Natural killer cell treated with Interleukin-12 subunit alpha and Interleukin-12 subunit beta and Interleukin-15 and Interleukin-18, amount 100 ng/mL, for 72 hours (primary cell): ENCODE data around the gene IL17C. TPM values are rescaled to one million over a fixed set of nuclear protein-coding genes. Genes with fewer than 3 reads are reported as not detected.

Experiments
- ATAC-seq, 2 donors: fragments of 150-1000 bp; cut with Tn5 transposase in 1 of 2; sonication (Bioruptor Pico), chemical (Tn5 transposase) in 1 of 2; 2 replicates each; pipeline ENCODE4 v1.10.0; 2021
- DNase-seq: peaks from one replicate; pipeline ENCODE4 v3.0.0; 2022; ENCODE audit warnings: low spot score
- H3K27ac Mint-ChIP-seq, 2 donors: 1 replicate in 1 of 2; 2 replicates in 1 of 2; pipeline ENCODE4 v1.8.0; 2022; ENCODE audit warnings: mixed read lengths in 2 of 2, mild to moderate bottlenecking in 1 of 2, moderate library complexity in 1 of 2
- H3K27me3 Mint-ChIP-seq, 2 donors: 1 replicate in 1 of 2; 2 replicates in 1 of 2; pipeline ENCODE4 v1.8.0; 2022; ENCODE audit warnings: mixed read lengths in 2 of 2
- H3K36me3 Mint-ChIP-seq: one replicate; pipeline ENCODE4 v1.8.0; 2022; ENCODE audit warnings: mixed read lengths
- H3K4me1 Mint-ChIP-seq, 2 donors: 1 replicate in 1 of 2; 2 replicates in 1 of 2; pipeline ENCODE4 v1.8.0; 2022; ENCODE audit warnings: low read depth in 2 of 2, mixed read lengths in 2 of 2, mild to moderate bottlenecking in 1 of 2
- H3K4me3 Mint-ChIP-seq: one replicate; pipeline ENCODE4 v1.8.0; 2022; ENCODE audit warnings: mixed read lengths
- H3K9me3 Mint-ChIP-seq: 2 replicates; pipeline ENCODE4 v1.8.0; 2022; ENCODE audit warnings: mixed read lengths
- total RNA-seq, 2 donors: library from RNA; stranded (reverse); gene quantifications; one replicate each; pipeline ENCODE4 v1.2.3, GENCODE V29; 2022

The IL17C gene
- total RNA-seq, result 1 to 10 TPM in 1 of 2 donors, under 1 TPM in 1; 0.64 to 1.0 TPM

DNA sequence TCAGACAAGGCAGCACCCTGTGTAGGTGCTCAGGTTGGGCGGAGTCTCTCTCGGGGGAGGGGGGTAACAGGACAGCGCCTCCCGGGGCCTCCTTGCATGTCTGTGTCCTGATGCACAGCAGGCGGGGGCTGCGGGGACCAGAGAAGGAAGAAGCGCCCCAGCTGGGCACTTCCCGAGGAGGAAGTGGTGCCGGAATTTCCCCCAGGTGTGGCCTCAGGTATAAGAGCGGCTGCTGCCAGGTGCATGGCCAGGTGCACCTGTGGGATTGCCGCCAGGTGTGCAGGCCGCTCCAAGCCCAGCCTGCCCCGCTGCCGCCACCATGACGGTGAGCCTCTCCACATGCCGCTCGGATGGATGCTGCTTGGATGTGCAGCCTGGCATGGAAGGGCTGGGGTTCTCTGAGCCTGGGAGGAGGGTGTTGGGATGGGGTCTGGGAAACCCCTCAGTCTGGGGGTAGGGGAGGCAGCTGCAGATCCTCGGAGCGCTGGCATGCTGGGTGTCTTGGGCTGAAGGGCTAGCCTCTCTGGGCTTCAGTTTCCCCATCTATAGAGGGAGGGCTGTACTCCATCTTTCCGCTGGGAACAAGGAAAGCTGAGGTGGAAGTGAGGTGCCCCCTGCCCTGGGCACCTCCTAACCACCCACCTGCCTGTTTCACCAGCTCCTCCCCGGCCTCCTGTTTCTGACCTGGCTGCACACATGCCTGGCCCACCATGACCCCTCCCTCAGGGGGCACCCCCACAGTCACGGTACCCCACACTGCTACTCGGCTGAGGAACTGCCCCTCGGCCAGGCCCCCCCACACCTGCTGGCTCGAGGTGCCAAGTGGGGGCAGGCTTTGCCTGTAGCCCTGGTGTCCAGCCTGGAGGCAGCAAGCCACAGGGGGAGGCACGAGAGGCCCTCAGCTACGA lies at the start of gene IL17C:
IL17C (plus strand) TSS at position 250 of the 908 bp plus-strand sequence; CDS start at position 320, 70 bp downstream.
- peak within 1 kb of the TSS; percentile 73 to 78 for H3K27ac Mint-ChIP-seq
- H3K9me3 Mint-ChIP-seq, result no peaks in the 10 kb centered on the region
- no peak for ATAC-seq
- H3K36me3 Mint-ChIP-seq, result no peaks in the 10 kb centered on the region
- no peak for DNase-seq
- peak within 1 kb of the TSS; percentile 55 for H3K4me3 Mint-ChIP-seq
- peaks cover 39 to 43% of the 10 kb centered on the region in 2 donors for H3K4me1 Mint-ChIP-seq
- H3K27me3 Mint-ChIP-seq, result peaks cover 0 to 6% of the 10 kb centered on the region in 2 donors

DNA sequence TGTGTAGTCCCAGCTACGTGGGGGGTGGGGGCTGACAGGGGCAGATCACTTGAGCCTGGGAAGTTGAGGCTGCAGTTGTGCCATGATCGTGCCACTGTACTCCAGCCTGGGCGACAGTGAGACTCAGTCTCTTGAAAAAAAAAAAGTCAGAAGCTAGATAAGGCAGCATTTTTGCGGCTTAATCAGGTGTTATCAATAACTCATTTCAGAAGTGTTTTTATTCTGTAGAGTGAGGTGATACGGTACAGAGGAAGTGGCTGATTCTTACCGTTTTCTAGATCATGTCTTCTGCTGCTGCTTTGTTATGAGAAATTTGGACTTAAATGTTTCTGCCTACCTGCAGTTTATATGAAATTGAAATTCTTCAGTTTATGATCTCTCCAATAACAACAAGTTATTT lies 49.6 kb upstream of the IL17C start:
- Mint-ChIP-seq H3K27ac (peak overlapping the region in 1 of 2 donors; percentile 59), H3K4me3 (no peak overlapping the region), H3K9me3 (no peaks in the 10 kb centered on the region), H3K4me1 (peaks cover 23 to 31% of the 10 kb centered on the region in 2 donors), H3K27me3 (no peaks in the 10 kb centered on the region), H3K36me3 (peaks cover 10% of the 10 kb centered on the region)
- DNase-seq (no peak), ATAC-seq (no peak)

GRCh38 chr16:88589441-88589840 lies 48.9 kb upstream of the IL17C start:
- no peak for DNase-seq
- Mint-ChIP-seq H3K27me3 (no peaks in the 10 kb centered on the region), H3K4me1 (peaks cover 22 to 31% of the 10 kb centered on the region in 2 donors), H3K9me3 (no peaks in the 10 kb centered on the region), H3K36me3 (peaks cover 10% of the 10 kb centered on the region), H3K27ac (peak overlapping the region in 1 of 2 donors; percentile 59), H3K4me3 (no peak overlapping the region)
- ATAC-seq, result no peak

DNA sequence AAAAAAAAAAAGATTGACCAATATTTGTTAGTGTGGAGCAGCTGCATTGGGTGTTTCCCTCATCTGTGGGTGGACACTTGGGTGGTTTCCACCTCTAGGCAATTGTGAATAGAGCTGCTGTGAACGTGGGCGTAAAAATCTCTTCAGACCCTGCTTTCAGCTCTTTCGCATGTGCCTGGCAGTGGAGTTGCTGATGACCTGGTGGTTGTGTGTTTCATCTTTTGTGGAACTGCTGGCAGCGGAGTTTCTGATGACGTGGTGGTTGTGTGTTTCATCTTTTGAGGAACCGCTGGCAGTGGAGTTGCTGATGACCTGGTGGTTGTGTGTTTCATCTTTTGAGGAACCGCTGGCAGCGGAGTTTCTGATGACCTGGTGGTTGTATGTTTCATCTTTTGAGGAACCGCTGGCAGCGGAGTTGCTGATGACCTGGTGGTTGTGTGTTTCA lies 46.8 kb upstream of the IL17C start:
- Mint-ChIP-seq H3K36me3 (peaks cover 10% of the 10 kb centered on the region), H3K9me3 (no peaks in the 10 kb centered on the region), H3K4me1 (peaks cover 18 to 22% of the 10 kb centered on the region in 2 donors), H3K27me3 (no peaks in the 10 kb centered on the region), H3K4me3 (no peak overlapping the region), H3K27ac (peak overlapping the region in 1 of 2 donors; percentile 58)
- DNase-seq (no peak), ATAC-seq (peak; percentile 53 to 62)

GRCh38 chr16:88593061-88593460 lies 45.3 kb upstream of the IL17C start:
- Mint-ChIP-seq H3K36me3 (peaks cover 10% of the 10 kb centered on the region), H3K27me3 (no peaks in the 10 kb centered on the region), H3K4me1 (peaks cover 18% of the 10 kb centered on the region in 2 donors), H3K9me3 (no peaks in the 10 kb centered on the region), H3K27ac (no peak overlapping the region), H3K4me3 (no peak overlapping the region)
- no peak for DNase-seq
- ATAC-seq, result no peak

GRCh38 chr16:88593489-88593888 lies 44.9 kb upstream of the IL17C start:
- H3K4me3 Mint-ChIP-seq, result no peak overlapping the region
- no peaks in the 10 kb centered on the region for H3K9me3 Mint-ChIP-seq
- H3K4me1 Mint-ChIP-seq, result peaks cover 14 to 18% of the 10 kb centered on the region in 2 donors
- no peaks in the 10 kb centered on the region for H3K27me3 Mint-ChIP-seq
- H3K36me3 Mint-ChIP-seq, result peaks cover 10% of the 10 kb centered on the region
- H3K27ac Mint-ChIP-seq, result no peak overlapping the region
- ATAC-seq (no peak), DNase-seq (no peak)

- peaks cover 13 to 18% of the 10 kb centered on the region in 2 donors for H3K4me1 Mint-ChIP-seq
- H3K36me3 Mint-ChIP-seq, result peaks cover 9% of the 10 kb centered on the region
- H3K27ac Mint-ChIP-seq, result no peak overlapping the region
- H3K9me3 Mint-ChIP-seq, result no peaks in the 10 kb centered on the region
- H3K27me3 Mint-ChIP-seq, result no peaks in the 10 kb centered on the region
- ATAC-seq (no peak), DNase-seq (no peak)
- H3K4me3 Mint-ChIP-seq, result no peak overlapping the region
Observed at GRCh38 chr16:88593910-88594309, 44.5 kb upstream of the IL17C start.

DNA sequence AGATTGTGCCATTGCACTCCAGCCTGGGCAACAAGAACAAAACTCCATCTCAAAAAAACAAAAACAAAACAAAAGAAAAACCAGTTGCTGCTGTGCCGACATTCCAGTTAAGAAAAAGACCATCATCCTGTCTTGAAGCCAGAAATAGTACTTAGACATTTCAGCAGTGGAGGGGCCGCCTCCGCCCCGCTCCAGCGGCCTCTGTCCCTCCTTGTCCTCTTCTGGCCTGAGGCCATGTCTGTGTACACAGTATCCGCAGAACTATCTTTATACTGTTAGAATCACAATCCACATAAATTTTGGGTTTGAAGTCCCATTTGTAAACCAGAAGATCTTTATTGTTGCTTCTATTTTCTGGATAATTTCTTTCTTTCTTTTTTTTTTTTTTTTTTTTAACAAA lies 43.3 kb upstream of the IL17C start:
- H3K4me1 Mint-ChIP-seq, result peaks cover 11 to 13% of the 10 kb centered on the region in 2 donors
- H3K27ac Mint-ChIP-seq, result no peak overlapping the region
- ATAC-seq (no peak), DNase-seq (no peak)
- no peaks in the 10 kb centered on the region for H3K9me3 Mint-ChIP-seq
- H3K27me3 Mint-ChIP-seq, result no peaks in the 10 kb centered on the region
- H3K36me3 Mint-ChIP-seq, result no peaks in the 10 kb centered on the region
- H3K4me3 Mint-ChIP-seq, result no peak overlapping the region

DNA sequence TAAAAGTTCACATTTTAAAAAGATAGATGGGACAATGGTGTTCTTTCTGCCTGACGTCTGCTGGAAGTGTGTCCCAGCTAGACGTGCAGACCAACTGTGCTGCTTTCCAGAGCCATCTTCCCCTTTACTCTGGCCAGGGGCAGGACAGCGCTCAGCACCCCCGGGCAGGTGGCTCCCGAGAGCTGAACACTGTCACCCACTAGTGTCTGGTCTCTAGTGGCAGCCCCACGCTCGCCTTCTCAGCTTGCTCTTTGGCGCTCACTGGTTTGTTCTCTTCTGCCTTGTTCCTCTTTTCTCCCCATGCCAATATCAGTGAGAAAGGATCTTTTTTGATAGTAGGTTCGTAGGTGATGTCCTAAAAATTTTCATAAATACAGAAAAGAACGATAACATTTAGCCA lies 42.5 kb upstream of the IL17C start:
- Mint-ChIP-seq H3K4me3 (no peak overlapping the region), H3K36me3 (no peaks in the 10 kb centered on the region), H3K9me3 (no peaks in the 10 kb centered on the region), H3K4me1 (peaks cover 11 to 13% of the 10 kb centered on the region in 2 donors), H3K27me3 (no peaks in the 10 kb centered on the region), H3K27ac (no peak overlapping the region)
- no peak for ATAC-seq
- DNase-seq, result no peak

DNA sequence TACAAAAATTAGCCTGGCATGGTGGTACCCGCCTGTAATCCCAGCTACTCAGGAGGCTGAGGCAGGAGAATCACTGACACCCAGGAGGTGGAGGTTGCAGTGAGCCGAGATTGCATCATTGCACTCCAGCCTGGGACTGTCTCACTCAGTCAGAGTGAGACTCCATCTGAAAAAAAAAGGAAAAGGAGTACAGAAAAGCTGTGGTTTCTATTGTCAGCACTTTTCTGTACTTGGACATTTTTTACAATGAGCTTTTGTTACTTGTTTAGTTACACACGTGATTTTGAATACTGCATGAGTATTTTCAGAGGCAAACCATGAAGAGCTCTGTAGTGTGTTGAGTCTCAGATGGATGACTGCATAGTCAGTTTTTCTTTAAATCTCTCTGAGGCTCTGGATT lies 41.9 kb upstream of the IL17C start:
- Mint-ChIP-seq H3K27ac (no peak overlapping the region), H3K4me1 (peaks cover 9 to 12% of the 10 kb centered on the region in 2 donors), H3K9me3 (no peaks in the 10 kb centered on the region), H3K4me3 (no peak overlapping the region), H3K27me3 (no peaks in the 10 kb centered on the region), H3K36me3 (no peaks in the 10 kb centered on the region)
- no peak for DNase-seq
- no peak for ATAC-seq

DNA sequence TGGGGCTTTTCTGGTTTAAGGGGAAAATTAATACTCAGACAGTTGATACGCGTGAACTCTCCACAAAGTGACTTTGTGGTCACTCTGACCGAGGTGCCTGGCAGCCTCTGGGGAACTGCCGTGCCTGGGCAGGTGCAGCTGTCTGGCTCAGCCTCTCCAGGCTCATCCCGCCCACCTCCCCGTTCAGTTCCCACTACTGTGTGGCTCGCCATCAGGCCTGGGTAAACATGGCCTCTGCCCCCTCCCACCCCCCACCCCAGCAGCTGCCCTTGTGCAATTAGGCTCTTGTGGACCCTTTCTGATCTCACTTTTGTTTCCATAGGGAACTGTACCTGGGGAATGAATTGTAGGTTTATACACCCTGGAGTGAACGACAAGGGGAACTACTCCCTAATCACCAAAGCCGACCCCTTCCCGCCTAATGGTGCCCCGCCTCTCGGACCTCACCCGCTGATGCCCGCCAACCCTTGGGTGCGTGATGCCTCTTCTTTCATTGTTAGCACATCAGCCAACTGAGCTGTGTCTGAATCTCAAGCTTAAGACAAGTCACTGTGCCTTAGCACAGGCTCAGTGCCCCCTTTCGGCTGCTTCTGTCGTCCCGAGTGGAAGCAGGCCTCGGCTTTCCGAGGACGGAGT lies 40.4 kb upstream of the IL17C start:
- no peak for DNase-seq
- H3K27me3 Mint-ChIP-seq, result no peaks in the 10 kb centered on the region
- no peak for ATAC-seq
- H3K4me3 Mint-ChIP-seq, result no peak overlapping the region
- H3K36me3 Mint-ChIP-seq, result no peaks in the 10 kb centered on the region
- peaks cover 0 to 8% of the 10 kb centered on the region in 2 donors for H3K4me1 Mint-ChIP-seq
- no peaks in the 10 kb centered on the region for H3K9me3 Mint-ChIP-seq
- H3K27ac Mint-ChIP-seq, result no peak overlapping the region

- Mint-ChIP-seq H3K27ac (no peak overlapping the region), H3K4me1 (peaks cover 0 to 5% of the 10 kb centered on the region in 2 donors), H3K4me3 (no peak overlapping the region), H3K27me3 (no peaks in the 10 kb centered on the region), H3K9me3 (no peaks in the 10 kb centered on the region), H3K36me3 (no peaks in the 10 kb centered on the region)
- no peak for DNase-seq
- ATAC-seq, result no peak
Observed at GRCh38 chr16:88599092-88599733, 39.2 kb upstream of the IL17C start.

GRCh38 chr16:88599825-88600538 lies 38.4 kb upstream of the IL17C start:
- peaks cover 0 to 5% of the 10 kb centered on the region in 2 donors for H3K4me1 Mint-ChIP-seq
- H3K9me3 Mint-ChIP-seq, result no peaks in the 10 kb centered on the region
- no peaks in the 10 kb centered on the region for H3K36me3 Mint-ChIP-seq
- H3K4me3 Mint-ChIP-seq, result no peak overlapping the region
- DNase-seq (no peak), ATAC-seq (no peak)
- H3K27me3 Mint-ChIP-seq, result no peaks in the 10 kb centered on the region
- no peak overlapping the region for H3K27ac Mint-ChIP-seq
